Measurements from ENCODE around the gene METTL13.

The METTL13 gene

DNA sequence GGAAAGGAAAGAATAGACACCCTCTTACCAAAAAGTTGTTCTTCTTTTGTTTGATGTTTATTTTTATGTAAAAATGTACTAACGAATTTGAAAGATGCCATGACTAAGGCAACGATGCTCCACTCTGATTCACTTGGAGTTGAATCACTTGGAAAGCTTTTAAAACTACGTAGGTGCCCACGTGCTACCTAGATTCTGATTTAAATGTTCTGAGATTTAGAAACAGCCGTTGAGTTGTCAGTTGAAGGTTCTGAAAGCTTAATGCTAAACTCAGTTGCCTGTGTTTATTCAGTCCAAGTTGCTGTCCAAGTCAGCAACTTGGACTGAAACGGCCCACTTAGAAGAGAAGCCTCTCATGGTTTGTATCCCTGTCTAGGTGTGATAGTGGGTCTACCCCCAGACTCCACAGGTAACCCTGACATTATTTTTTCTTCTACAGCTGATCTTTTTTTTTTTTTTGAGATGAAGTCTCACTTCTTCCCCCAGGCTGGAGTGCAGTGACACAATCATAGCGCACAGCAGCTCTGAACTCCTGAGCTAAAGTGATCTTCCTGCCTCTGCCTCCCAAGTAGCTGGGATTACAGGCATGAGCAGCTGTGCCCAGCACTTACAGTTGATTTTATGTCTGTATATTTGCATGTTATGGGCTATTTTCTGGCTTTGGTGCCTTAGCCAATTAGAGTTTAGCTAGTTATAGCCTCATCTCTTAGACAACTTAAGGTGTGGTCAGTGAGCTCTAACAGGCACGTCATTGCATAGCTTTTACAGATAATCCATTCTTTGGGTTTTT lies 38.2 kb upstream of the METTL13 start:
- no peaks in the 10 kb centered on the region; the same call in 1 of the 2 replicates for H4K20me1 ChIP-seq
- H3K27me3 ChIP-seq, result no peaks in the 10 kb centered on the region
- peak overlapping the region; percentile 88 for H3K27ac ChIP-seq
- H3K4me3 ChIP-seq, result peak overlapping the region; percentile 90
- TF ChIP-seq Cebpa-rat (IDR thresholded peaks at IDR 0.05), result no peak
- peaks cover 25% of the 10 kb centered on the region for H3K4me1 ChIP-seq
- H3K36me3 ChIP-seq, result peaks cover 8% of the 10 kb centered on the region; the same call in 1 of the 2 replicates
- peak overlapping the region; percentile 89 for H3K9ac ChIP-seq
- H3K9me3 ChIP-seq, result no peaks in the 10 kb centered on the region
- H3K4me2 ChIP-seq, result peak overlapping the region; percentile 92

DNA sequence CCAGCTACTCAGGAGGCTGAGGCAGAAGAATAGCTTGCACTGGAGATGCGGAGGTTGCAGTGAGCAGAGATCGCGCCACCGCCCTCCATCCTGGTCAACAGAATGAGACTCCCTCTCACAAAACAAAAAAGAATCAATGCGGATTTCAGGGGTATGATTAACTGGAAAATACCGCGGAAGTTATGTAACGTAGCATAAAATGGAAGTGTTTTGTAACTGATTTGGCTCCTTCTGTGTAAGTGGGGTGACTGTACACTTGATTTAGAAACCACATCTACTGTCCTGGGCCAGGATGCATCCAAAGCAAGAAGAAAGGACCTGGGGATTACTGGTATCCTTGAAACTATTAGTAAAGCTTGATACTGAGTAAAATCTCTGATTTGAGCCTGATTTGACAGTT lies 36.5 kb upstream of the METTL13 start:
- Histone ChIP-seq H3K4me1 (peaks cover 23% of the 10 kb centered on the region), H3K9ac (no peak overlapping the region), H3K36me3 (no peaks in the 10 kb centered on the region), H3K4me3 (no peak overlapping the region), H3K9me3 (no peaks in the 10 kb centered on the region), H3K4me2 (no peak overlapping the region), H3K27ac (no peak overlapping the region), H3K27me3 (no peaks in the 10 kb centered on the region), H4K20me1 (no peaks in the 10 kb centered on the region)
- TF ChIP-seq Cebpa-rat (IDR thresholded peaks at IDR 0.05), result no peak

DNA sequence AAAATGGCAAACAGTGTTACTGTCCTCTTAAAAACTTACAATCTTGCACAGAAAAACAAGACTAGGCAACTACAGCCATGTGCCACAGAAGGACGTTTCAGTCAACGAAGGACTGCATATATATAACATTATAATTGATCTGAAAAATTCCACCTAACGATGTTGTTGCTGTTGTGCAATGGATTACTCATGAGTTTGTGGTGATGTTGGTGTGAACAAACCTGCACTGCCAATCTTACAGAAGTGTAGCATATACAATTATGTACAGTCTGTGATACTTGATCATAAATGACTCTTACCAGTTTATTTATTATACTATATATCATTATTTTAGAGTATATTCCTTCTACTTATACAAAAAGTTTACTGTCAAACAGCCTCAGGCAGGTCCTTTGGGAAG lies 32.8 kb upstream of the METTL13 start:
- no peak overlapping the region for H3K27ac ChIP-seq
- H3K4me3 ChIP-seq, result no peak overlapping the region
- TF ChIP-seq Cebpa-rat (IDR thresholded peaks at IDR 0.05), result no peak
- no peak overlapping the region for H3K4me2 ChIP-seq
- no peaks in the 10 kb centered on the region for H3K9me3 ChIP-seq
- no peaks in the 10 kb centered on the region for H3K36me3 ChIP-seq
- H3K9ac ChIP-seq, result no peak overlapping the region
- H4K20me1 ChIP-seq, result no peaks in the 10 kb centered on the region
- peaks cover 1% of the 10 kb centered on the region for H3K4me1 ChIP-seq
- no peaks in the 10 kb centered on the region for H3K27me3 ChIP-seq

DNA sequence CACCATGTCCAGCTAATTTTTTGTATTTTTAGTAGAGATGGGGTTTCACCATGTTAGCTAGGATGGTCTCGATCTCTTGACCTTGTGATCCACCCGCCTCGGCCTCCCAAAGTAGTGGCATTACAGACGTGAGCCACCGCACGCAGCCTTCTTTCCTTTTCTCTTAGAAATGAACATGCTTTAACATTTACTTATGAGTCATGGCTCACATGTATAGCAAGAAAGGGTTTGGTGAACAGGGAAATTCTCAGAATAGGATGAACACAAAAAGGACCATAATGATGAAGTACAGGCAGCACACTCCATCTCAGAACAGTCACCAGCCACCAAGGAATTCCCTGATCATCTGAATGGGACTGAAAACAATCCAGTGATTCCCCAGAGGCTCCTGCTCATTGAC lies 30.2 kb upstream of the METTL13 start:
- no peak for TF ChIP-seq Cebpa-rat (IDR thresholded peaks at IDR 0.05)
- Histone ChIP-seq H4K20me1 (no peaks in the 10 kb centered on the region), H3K27ac (no peak overlapping the region), H3K4me2 (no peak overlapping the region), H3K9me3 (no peaks in the 10 kb centered on the region), H3K27me3 (no peaks in the 10 kb centered on the region), H3K4me1 (no peaks in the 10 kb centered on the region), H3K4me3 (no peak overlapping the region), H3K36me3 (no peaks in the 10 kb centered on the region), H3K9ac (no peak overlapping the region)

DNA sequence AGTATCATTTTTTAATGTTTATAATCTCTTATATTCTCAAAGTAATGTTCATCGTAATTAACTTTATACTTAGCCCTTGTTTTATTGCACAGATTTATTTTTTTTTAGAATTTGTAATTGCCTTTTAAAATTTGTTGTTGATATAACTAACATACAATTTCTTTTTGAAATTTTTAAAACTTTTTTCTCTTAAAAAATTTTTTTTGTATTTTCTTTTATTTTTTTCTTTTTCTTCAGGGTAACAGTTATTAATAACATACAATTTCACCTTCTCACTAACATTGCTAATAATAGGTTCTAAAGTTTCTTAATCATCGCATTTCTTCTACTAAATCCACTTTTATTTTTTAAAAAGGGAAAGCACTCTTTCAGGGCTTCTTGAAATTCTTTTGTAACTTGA lies 28.3 kb upstream of the METTL13 start:
- H3K27ac ChIP-seq, result no peak overlapping the region
- no peak overlapping the region for H3K9ac ChIP-seq
- no peaks in the 10 kb centered on the region for H3K27me3 ChIP-seq
- H4K20me1 ChIP-seq, result no peaks in the 10 kb centered on the region
- H3K9me3 ChIP-seq, result no peaks in the 10 kb centered on the region
- no peak overlapping the region for H3K4me3 ChIP-seq
- no peak for TF ChIP-seq Cebpa-rat (IDR thresholded peaks at IDR 0.05)
- no peaks in the 10 kb centered on the region for H3K36me3 ChIP-seq
- no peak overlapping the region for H3K4me2 ChIP-seq
- no peaks in the 10 kb centered on the region for H3K4me1 ChIP-seq

DNA sequence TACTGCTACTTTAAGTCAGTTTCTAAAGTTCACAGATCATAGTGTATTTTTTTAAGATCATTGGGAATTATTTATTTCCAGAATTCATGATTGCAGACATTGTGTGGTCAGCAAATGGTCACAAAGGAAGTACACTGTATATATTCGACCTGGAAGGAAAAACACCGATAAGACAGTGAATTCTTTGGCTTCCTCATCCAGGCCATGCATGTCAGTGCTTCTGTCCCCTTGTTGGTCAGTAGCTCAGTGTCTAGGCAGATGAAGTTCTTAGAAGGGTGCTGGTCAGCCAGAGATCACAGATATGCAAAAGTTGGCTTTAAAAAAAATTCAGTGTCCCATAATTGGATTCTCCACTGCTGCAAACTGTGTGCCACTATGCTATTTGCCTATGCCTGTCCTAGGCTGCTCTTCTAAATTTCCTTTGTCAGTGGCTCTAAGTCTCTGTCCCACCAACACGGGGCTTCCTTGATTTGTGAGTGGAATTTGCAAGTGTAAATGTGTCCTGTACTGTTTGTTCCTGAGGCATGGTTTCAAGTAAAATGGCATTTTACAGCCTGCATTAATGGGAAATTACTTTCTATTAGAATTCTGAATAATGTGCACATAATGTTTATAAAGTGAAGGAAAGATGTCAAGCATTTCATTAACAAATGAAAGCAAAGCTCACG lies 27.6 kb upstream of the METTL13 start:
- no peak overlapping the region for H3K4me2 ChIP-seq
- no peaks in the 10 kb centered on the region for H3K9me3 ChIP-seq
- H3K27ac ChIP-seq, result no peak overlapping the region
- H3K4me1 ChIP-seq, result no peaks in the 10 kb centered on the region
- no peaks in the 10 kb centered on the region for H3K36me3 ChIP-seq
- no peaks in the 10 kb centered on the region for H4K20me1 ChIP-seq
- H3K4me3 ChIP-seq, result no peak overlapping the region
- no peak overlapping the region for H3K9ac ChIP-seq
- no peak for TF ChIP-seq Cebpa-rat (IDR thresholded peaks at IDR 0.05)
- H3K27me3 ChIP-seq, result no peaks in the 10 kb centered on the region

DNA sequence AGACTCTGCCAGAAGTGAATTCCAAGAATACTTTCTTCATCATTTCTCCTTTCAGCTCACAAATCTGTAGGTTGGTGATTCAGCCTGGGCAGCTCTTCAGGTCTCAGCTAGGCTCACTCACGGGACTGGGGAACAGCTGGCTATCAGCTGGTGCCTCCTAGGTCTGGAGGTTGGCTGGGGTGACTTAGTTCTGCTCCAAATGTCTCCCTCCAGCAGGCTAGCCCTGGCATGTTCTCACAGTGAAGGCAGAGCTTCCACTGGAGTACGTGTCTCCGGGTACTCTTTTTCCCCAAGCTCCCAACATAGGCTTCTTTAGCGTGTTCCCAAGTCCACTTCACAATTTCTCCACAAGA lies 27.1 kb upstream of the METTL13 start:
- no peaks in the 10 kb centered on the region for H3K9me3 ChIP-seq
- H3K9ac ChIP-seq, result no peak overlapping the region
- H3K4me2 ChIP-seq, result no peak overlapping the region
- H3K4me3 ChIP-seq, result no peak overlapping the region
- no peaks in the 10 kb centered on the region for H4K20me1 ChIP-seq
- TF ChIP-seq Cebpa-rat (IDR thresholded peaks at IDR 0.05), result no peak
- no peaks in the 10 kb centered on the region for H3K36me3 ChIP-seq
- no peak overlapping the region for H3K27ac ChIP-seq
- H3K27me3 ChIP-seq, result no peaks in the 10 kb centered on the region
- no peaks in the 10 kb centered on the region for H3K4me1 ChIP-seq

DNA sequence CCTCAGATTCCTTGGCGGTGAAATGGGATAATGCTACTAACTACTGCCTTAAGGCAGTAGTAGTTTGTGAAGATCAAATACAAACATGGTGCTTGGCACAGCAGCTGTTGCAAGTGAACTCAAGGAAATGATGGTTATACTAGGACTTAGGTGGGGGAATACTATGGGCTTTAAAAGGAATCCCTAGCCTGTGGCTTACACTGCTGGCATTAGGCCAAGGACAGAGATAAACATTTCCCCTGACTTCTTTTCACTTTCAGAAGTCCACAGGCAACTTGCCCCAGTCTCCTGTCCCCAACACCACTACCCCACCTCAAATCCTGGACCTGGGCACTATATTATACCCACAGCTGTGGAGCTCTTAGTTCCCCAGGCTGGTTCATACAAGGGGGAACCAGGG lies 26.5 kb upstream of the METTL13 start:
- no peak overlapping the region for H3K9ac ChIP-seq
- H3K4me2 ChIP-seq, result no peak overlapping the region
- TF ChIP-seq Cebpa-rat (IDR thresholded peaks at IDR 0.05), result no peak
- H4K20me1 ChIP-seq, result no peaks in the 10 kb centered on the region
- no peaks in the 10 kb centered on the region for H3K9me3 ChIP-seq
- H3K27ac ChIP-seq, result no peak overlapping the region
- no peaks in the 10 kb centered on the region for H3K36me3 ChIP-seq
- H3K27me3 ChIP-seq, result no peaks in the 10 kb centered on the region
- H3K4me3 ChIP-seq, result no peak overlapping the region
- no peaks in the 10 kb centered on the region for H3K4me1 ChIP-seq

DNA sequence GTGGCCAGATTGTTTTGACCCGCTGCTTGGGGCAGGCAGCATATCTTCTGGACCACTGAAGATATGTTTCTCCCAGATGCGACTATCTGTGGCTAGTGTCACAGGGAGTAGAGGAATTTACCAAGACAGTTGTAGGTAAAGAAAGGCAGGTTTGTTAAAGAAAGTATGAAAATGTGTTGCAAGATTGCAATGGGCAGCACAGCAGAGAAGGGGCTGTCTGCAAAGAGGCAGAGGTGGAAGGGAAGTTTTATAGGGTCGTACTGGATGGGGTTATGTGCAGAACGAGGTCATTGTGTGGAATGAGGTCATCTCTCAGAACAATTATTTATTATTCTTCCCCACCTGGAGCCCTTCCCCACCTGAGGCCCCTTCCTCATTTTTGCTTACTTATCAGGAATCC lies 24.6 kb upstream of the METTL13 start:
- Histone ChIP-seq H3K4me2 (no peak overlapping the region), H3K9ac (no peak overlapping the region), H3K4me3 (no peak overlapping the region), H3K36me3 (no peaks in the 10 kb centered on the region), H3K4me1 (no peaks in the 10 kb centered on the region), H4K20me1 (no peaks in the 10 kb centered on the region), H3K9me3 (no peaks in the 10 kb centered on the region), H3K27me3 (no peaks in the 10 kb centered on the region), H3K27ac (no peak overlapping the region)
- no peak for TF ChIP-seq Cebpa-rat (IDR thresholded peaks at IDR 0.05)

DNA sequence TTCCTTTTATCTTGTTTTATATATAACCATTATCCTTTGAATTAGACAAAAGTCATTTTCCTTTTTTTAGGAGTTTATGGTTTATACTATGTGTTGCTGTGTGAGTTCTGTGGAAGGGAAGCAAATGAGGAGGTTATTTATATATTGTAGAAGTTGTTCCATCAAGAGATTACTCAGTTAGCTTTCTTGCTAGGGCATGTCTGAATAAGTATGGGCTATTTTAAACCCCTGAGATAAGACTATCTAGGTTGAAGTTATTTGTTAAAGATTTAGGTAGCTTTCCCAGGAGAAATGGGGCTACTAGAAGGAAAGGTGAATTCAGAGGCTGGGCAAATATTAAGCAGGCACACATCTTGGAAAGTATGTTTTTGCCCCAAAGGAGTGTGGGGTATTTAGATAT lies 23.4 kb upstream of the METTL13 start:
- TF ChIP-seq Cebpa-rat (IDR thresholded peaks at IDR 0.05), result no peak
- H3K9me3 ChIP-seq, result no peaks in the 10 kb centered on the region
- H4K20me1 ChIP-seq, result no peaks in the 10 kb centered on the region
- H3K4me2 ChIP-seq, result no peak overlapping the region
- H3K4me1 ChIP-seq, result no peaks in the 10 kb centered on the region
- H3K4me3 ChIP-seq, result no peak overlapping the region
- H3K9ac ChIP-seq, result no peak overlapping the region
- no peaks in the 10 kb centered on the region for H3K36me3 ChIP-seq
- no peak overlapping the region for H3K27ac ChIP-seq
- H3K27me3 ChIP-seq, result no peaks in the 10 kb centered on the region

All from BLaER1 (cell line).